NCI-H2227 treated with DMSO at 0.1 percent for 48 hours (cell line): ENCODE measurements around the gene ARPC4.
A peak's percentile ranks its signal among the peaks of the same experiment; 100 is the strongest.
"Not testable (repeated sequence)": the region's sequence is repeated elsewhere in the genome, so short reads cannot be mapped to it uniquely, and the experiment has no call there.

Experiments used
- DNase-seq: peaks from one replicate; lab custom pipeline; 2025; lab: John Stamatoyannopoulos, UW

Gene ARPC4

DNA sequence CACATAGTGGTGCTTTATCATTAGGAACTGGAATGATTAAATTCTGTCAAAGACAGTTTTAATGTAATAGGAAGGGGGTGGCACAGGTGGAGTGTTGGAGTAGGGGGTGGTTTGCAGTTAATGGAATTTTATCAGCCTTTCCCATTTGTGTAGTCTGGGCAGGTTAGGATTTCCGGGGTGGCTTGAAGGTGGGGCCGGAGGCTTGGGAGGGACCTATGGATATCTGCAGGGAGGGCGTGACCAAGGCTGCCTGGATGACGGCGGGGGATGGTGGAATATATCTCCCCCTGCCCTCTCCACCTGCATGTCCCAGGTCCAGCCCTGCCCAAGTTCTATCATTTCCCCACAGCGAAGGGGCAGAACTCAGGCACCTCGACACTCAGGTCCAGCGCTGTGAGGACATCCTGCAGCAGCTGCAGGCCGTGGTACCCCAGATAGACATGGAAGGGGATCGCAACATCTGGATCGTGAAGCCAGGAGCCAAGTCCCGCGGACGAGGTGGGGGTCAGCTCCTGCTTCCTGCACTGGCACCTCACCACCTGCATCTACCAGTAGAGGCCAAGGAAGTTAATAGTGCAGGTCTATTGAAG is 32.7 kb downstream of the ARPC4 start:
- DNase-seq: no peak

GRCh38 chr3:9826815-9827573 is 34.1 kb downstream of the ARPC4 start:
- no peak for DNase-seq

GRCh38 chr3:9828801-9829755 is 36.2 kb downstream of the ARPC4 start:
- DNase-seq: no peak

DNA sequence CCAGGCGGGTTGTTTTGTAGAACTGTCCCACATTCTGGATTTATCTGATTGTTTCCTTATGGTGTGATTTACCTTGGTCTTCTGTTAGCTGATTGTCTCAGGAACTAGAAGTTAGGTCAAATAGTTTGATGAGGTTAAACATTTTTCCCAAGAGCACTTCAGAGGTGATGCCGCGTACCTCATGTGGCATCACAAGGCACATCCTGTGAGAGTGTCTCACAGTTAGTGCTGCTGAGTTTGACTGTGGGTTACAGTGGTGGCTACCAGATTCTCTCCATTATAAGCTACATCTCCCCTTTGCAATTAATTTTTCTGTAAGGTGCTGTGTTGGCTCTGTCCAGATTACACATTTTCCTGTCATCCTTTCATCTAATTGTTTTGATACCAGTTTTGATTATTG is 38.4 kb downstream of the ARPC4 start:
- no peak for DNase-seq

GRCh38 chr3:9833078-9833477 is 40.2 kb downstream of the ARPC4 start:
- DNase-seq: no peak

DNA sequence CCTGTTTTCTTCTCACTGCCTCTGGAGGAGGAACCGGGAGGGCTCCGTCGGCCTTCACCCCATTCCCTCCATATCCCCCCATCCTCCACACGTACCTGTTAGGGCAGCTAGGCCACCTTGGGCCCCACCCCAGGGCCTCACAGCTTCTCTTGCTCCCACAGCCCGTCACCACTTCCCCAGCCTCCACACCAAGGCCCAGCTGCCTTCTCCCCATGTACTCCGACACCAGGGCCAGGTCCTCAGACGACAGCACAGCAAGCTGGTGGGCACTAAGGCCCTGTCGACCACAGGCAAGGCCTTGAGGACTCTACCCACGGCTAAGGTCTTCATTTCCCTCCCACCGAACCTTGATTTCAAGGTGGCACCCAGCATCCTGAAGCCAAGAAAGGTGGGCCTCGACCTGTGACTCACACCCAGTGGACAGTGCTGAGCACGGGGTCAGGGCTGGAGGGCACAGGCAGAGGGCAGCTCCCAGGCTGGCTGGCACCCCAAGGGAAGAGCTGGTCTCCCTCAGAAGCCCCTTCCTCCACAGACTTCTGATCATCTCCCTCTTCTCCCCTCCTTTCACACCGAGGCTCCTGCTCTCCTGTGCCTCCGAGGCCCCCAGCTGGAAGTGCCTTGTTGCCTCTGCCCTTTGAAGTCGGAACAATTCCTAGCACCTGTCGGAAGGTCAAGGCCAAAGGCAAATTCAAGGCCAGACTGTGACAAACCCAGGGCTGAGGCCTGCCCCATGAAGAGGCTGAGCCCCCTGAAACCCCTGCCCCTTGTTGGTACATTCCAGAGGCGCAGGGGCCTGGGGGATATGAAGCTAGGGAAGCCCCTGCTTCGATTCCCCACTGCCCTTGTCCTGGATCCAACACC is 41.9 kb downstream of the ARPC4 start:
- DNase-seq: no peak

DNA sequence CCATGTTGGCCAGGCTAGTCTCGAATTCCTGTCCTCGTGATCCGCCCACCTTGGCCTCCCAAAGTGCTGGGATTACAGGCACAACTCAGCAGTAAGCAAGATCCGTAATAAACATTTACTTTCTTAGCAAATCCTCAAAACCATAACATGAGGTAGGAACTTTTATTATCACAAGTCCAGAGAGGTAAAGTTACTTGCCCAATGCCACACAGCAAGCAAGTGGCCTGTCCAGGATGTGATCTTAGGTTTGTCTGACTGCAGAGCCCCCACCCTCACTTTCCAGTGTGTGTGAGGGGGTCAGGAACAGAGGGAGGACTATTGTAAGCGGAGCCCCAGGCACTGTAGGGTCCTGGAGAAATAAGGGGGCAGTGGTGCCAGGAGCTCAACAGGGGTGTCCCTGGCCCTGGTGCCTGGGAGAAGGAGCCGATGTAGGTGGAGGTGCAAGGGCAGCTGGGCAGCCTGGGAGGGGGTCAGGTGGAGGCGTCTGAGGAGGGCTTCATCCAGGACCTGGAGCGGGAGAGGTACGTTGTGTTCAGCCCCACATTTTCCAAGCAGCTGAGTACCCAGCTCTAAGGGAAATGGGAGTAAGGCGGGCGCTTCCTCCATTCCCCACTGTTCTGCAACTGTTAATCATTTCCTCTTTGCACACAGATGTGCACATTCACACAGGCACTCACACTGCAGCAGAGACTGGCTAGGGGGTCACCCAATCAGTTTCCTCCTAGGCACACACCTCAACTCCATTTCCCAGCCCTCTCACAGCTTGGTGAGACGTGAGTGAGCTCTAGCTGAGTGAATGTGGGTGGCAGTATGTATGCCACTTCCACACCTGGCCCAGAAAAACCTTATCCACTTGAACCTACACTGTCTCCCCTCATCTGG is 45.1 kb downstream of the ARPC4 start:
- no peak for DNase-seq

DNA sequence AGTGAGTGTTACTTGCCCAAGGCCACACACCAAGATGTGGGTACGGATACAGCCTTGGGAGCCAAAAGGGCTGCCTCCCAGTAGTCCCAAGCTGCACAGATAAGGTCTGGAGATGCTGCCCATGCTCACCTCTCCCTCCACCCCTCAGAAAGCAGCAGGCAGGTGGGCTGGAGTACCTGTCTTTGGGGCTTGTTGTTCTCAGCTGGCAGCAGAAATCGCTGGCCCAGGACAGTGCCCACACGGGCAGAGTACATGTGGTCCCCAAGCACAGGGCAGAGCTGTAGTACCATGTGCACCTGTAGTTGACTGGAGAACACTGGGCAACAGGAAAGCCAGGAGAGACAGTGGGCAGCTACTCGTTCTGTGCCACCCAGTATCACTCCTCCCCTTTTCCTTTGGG is 46.0 kb downstream of the ARPC4 start:
- DNase-seq: no peak

DNA sequence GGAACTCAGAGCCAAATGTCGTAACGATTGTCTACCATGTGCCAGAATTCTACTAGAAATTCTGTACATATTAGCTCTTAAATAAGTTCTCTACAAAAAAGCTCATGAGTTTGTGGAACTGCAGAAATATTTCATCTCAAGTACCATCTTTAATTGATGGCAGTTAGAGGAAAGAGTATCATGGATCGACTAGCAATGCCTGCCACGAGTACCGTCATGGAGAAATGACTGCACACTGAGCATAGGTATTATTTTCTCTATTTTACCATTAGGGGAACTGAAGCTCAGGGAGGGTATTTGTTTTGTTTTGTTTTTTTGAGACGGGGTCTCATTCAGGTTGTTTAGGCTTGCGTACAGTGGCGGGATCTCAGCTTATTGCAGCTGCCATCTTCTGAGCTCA is 48.1 kb downstream of the ARPC4 start:
- no peak for DNase-seq

DNA sequence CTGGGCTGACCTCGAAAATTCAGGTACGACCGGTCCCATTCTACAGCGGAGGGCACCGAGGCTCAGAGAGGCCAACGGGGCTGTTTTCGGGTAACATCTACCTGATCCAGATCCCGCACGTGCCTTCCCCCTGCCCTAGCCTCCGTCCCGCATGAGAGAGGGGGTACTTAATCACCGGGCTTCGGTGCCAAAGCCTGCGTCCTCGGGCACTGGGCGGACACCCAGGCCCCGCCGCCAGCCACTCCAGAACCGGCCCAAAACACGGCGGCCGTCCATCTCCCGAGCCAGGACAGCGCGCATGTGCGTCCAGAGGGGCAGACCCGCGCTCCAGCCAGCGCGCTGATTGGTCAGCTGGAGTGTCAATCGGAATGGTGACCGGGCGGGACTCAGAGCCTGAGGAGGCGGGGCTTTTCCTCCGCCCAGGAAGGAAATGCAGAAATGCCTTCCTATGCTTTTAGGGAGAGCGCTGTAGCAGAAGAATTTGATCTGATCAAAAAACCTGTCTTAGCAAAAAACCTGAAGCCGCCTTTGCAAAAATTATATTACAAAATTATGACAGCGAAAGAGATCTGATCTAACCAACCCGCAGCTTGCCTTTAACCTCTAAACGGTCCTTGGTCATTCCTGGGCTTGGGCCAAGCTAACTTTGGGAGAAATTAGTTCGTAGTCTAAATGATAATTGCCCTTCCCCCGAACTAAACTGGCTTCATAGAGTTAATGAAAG is 51.0 kb downstream of the ARPC4 start, which contains the start of gene RPUSD3:
Gene RPUSD3, minus strand, starts transcription at position 294 of the 724 bp plus-strand sequence. Its CDS starts 18 bp downstream, at position 276.
- peak; percentile 80 for DNase-seq

DNA sequence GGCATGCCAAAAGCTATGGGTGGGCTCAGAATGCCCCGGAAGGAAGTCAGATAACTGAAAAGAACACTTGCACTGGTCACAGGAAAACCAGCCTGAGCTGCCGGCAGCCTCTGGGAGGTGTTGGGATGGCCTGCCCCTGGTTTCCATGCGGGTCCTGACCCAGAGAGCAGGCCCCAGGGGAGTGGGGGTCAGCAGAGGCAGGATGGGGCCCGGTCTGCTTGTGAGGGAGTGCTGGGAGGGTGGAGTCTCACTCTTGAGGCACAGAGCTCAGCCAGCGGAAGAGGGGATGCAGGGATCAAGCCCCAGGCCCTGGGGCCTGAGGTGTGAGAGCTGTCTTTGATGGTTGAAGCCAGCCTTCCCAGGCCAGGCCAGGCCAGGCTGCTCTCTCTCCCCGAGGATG is 53.3 kb downstream of the ARPC4 start:
- DNase-seq: no peak

- no peak for DNase-seq
These were observed 54.1 kb downstream of the ARPC4 start for GRCh38 chr3:9846931-9847488.

DNA sequence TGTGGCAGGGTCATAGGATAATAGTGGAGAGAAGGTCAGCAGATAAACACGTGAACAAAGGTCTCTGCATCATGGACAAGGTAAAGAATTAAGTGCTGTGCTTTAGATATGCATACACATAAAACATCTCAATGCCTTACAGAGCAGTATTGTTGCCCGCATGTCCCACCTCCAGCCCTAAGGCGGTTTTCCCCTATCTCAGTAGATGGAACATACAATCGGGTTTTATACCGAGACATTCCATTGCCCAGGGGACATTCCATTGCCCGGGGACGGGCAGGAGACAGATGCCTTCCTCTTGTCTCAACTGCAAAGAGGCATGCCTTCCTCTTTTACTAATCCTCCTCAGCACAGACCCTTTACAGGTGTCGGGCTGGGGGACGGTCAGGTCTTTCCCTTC is 55.0 kb downstream of the ARPC4 start:
- DNase-seq: not testable (repeated sequence)

DNA sequence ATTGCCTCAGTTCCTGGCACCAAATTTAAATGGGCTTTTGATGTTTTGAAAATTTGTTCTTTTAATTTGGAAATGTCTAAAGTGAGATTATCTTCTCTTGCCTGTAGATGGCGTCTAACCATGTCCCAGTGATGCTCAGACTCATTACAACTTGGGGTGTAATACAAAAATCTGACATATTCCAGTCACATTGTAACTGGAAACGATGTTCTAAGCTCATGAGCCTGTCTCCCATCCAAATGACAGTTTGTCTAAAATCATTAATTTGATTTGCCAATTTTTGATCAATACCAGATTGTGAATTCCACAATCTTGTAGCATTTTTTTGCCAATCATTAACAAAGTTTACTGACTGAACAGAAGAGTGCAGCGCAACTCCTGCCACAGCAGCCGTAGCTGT is 56.0 kb downstream of the ARPC4 start:
- not testable (repeated sequence) for DNase-seq

DNA sequence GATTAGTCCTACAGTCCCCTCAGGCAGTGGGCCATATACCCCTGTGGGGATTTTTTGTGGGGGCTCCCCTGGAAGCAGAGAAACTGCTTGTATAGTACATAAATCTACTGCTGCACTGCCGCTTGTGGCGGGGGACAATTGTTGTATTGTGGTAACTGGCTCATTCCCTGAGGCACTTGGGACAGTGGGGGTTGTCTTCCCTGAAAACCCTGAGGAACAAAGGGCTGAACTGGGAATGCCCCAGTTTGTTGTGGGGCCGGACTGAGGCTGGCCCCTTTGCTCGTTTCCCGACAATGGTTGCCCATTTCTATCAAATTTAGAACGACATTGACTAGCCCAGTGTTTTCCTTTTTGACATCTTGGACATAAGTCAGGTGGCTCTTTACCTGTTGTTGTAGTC is 58.5 kb downstream of the ARPC4 start:
- DNase-seq: not testable (repeated sequence)

DNA sequence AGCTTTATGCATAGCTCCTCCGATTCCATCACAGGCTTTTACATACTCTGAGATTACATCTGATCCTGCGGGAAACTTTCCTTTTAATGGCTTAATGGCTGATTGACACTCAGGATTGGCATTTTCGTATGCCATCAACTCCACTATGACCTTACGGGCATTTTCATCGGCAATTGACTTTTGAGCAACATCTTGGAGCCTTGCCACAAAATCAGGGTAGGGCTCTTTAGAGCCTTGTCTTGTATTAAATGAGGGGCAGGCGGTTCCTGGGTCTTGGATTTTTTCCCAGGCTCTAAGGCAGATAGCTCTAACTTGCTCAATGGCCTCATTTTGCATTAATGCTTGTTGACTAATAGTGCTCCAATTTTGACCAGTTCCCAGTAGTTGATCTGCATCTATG is 59.0 kb downstream of the ARPC4 start:
- DNase-seq: not testable (repeated sequence)

- DNase-seq: no peak
These were observed 59.6 kb downstream of the ARPC4 start for GRCh38 chr3:9852528-9852927.

DNA sequence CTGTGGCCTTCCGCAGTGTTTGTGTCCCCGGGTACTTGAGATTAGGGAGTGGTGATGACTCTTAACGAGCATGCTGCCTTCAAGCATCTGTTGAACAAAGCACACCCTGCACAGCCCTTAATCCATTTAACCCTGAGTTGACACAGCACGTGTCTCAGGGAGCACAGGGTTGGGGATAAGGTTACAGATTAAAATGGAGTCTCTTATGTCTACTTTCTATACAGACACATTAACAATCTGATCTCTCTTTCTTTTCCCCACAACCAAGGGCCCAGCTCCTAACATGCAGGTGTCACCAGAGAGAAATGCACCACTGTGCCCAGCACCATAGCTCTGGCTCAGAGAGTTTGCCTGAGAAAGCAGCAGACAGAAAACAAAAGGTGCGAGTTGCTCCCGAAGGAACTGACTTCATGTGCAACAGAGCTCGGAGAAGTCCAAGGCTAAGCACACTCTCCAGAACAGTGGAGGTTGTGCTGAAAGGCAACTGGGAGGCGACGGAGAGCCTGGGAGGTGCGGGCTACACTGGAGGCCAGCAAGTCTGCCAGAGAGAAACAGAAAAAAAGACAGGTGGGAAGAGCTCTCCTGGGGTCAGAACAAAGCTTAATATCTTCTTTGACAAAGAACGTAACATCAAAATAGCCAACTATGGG is 61.5 kb downstream of the ARPC4 start:
- DNase-seq: not testable (repeated sequence)

DNA sequence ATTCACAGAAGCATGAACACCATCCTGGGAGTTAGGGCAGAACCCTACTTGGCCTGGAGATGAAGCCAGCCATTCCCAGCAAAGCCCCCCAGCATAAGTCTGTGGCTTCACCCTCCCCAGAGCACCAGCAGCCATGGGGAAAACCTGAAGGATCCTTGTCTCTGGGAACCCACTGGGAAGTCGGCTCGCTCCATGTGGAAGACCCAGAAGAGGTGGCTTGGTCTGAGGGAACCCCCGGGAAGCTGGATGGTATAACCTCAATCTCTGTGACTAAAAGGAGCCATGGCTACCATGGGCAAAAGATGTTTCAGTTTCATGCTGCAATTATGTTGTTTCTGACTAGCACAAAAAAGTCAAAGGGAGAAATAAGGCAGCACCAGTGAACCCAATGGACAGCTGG is 62.7 kb downstream of the ARPC4 start:
- no peak for DNase-seq
